T-cell (primary cell): ENCODE measurements around the gene IQGAP3. TPM values are rescaled to one million over a fixed set of nuclear protein-coding genes. Genes with fewer than 3 reads are reported as not detected.

Experiments
- ATAC-seq, 4 experiments: fragments of 200-7000 bp in 3 of 4; fragments of 150-1000 bp in 1 of 4; cut with Tn5 transposase; replicated peaks in 1 of 4; 1 replicate in 3 of 4; 2 replicates in 1 of 4; pipeline ENCODE4 v1.10.0; 2021; ENCODE audit warnings: moderate library complexity in 3 of 4, mild to moderate bottlenecking in 2 of 4, moderate number of reproducible peaks in 1 of 4
- CTCF ChIA-PET, 2 donors: fragments of 300-600 bp; sonication (Branson Sonifier 250); formaldehyde crosslinking; loops; one replicate each; lab custom pipeline; 2022; ENCODE audit warnings: antibody characterized with exemption in 2 of 2; lab: Charles Lee
- POLR2A ChIA-PET, 2 donors: fragments of 300-600 bp; sonication (Branson Sonifier 250); formaldehyde crosslinking; loops; one replicate each; lab custom pipeline; 2022; ENCODE audit warnings: antibody characterized with exemption in 2 of 2; lab: Charles Lee
- DNase-seq, 35 experiments: peaks; one replicate each; pipeline versions ENCODE4 v3.0.0 to v3.0.0-alpha.2; 2013 to 2023
- H3K27ac ChIP-seq: one replicate; pipeline ENCODE4 v1.5.1; 2013; ENCODE audit warnings: low read length
- H3K27me3 ChIP-seq, 2 experiments: replicated peaks in 1 of 2; 1 replicate in 1 of 2; 2 replicates in 1 of 2; pipeline versions ENCODE4 v1.6.1 to v1.7.0; 2013; ENCODE audit warnings: low read length in 1 of 2, mixed read lengths in 1 of 2; ENCODE audit not compliant: control insufficient read depth in 2 of 2, insufficient read depth in 2 of 2; ENCODE audit errors: extremely low read depth in 1 of 2
- H3K36me3 ChIP-seq, 2 donors: 1 replicate in 1 of 2; 2 replicates in 1 of 2; pipeline versions ENCODE4 v1.6.1 to v1.7.0; 2013; ENCODE audit warnings: low read length in 1 of 2; ENCODE audit not compliant: control insufficient read depth in 2 of 2, insufficient read depth in 1 of 2; ENCODE audit errors: extremely low read depth in 1 of 2
- H3K4me1 ChIP-seq, 2 experiments: 1 replicate in 1 of 2; 2 replicates in 1 of 2; pipeline versions ENCODE4 v1.6.1 to v1.7.0; 2013; ENCODE audit warnings: low read length in 2 of 2, mixed read lengths in 1 of 2; ENCODE audit not compliant: insufficient read depth in 2 of 2, control insufficient read depth in 1 of 2; ENCODE audit errors: extremely low read depth in 1 of 2
- H3K4me3 ChIP-seq, 2 donors: 1 replicate in 1 of 2; 2 replicates in 1 of 2; pipeline versions ENCODE4 v1.5.1 to v1.7.0; 2013; ENCODE audit warnings: mild to moderate bottlenecking in 2 of 2, low read length in 1 of 2, moderate library complexity in 1 of 2; ENCODE audit not compliant: control insufficient read depth in 1 of 2; ENCODE audit errors: extremely low read depth in 1 of 2
- H3K9me3 ChIP-seq: 2 replicates; pipeline ENCODE4 v1.7.0; 2013
- H3K27ac Mint-ChIP-seq, 2 donors: one replicate each; pipeline ENCODE4 v1.8.0; 2020 to 2021; ENCODE audit warnings: mild to moderate bottlenecking in 2 of 2, mixed read lengths in 2 of 2
- H3K27me3 Mint-ChIP-seq, 2 donors: one replicate each; pipeline ENCODE4 v1.8.0; 2021 to 2022; ENCODE audit warnings: mixed read lengths in 2 of 2
- H3K36me3 Mint-ChIP-seq: one replicate; pipeline ENCODE4 v1.8.0; 2021; ENCODE audit warnings: mixed read lengths
- H3K4me1 Mint-ChIP-seq, 3 donors: one replicate each; pipeline ENCODE4 v1.8.0; 2020 to 2022; ENCODE audit warnings: mixed read lengths in 3 of 3, mild to moderate bottlenecking in 1 of 3
- H3K4me3 Mint-ChIP-seq, 3 donors: one replicate each; pipeline ENCODE4 v1.8.0; 2020 to 2022; ENCODE audit warnings: mild to moderate bottlenecking in 3 of 3, mixed read lengths in 3 of 3, moderate library complexity in 3 of 3
- H3K9me3 Mint-ChIP-seq, 3 donors: one replicate each; pipeline ENCODE4 v1.8.0; 2020 to 2022; ENCODE audit warnings: mixed read lengths in 3 of 3
- WGBS: methylation state at CpG from one replicate; pipeline ENCODE4 v1.1.5; 2013; ENCODE audit warnings: missing lambda C conversion rate; ENCODE audit not compliant: insufficient coverage; 5-methylcytosine and 5-hydroxymethylcytosine counted together
- total RNA-seq, 35 experiments: library from RNA in 6 of 35; stranded (reverse) in 6 of 35; fragments of 120-200 nt in 1 of 35; gene quantifications; one replicate each; pipeline versions ENCODE4 v1.2.1 to v1.2.4 and lab custom pipeline; 2013 to 2026

IQGAP3 gene
- total RNA-seq, 5 donors from 2014 or later (not counting 1 experiment from before 2014, with no cell fraction given): 0.13 to 0.19 (median 0.18) TPM; not detected in 1

GRCh38 chr1:156482276-156482675 lies 90.1 kb downstream of the IQGAP3 start:
- Mint-ChIP-seq H3K36me3 (peaks cover 42% of the 10 kb centered on the region), H3K4me1 (peaks cover 60 to 66% (median 65%) of the 10 kb centered on the region in 3 donors), H3K27ac (peak overlapping the region; percentile 44 to 64), H3K4me3 (peak overlapping the region in 1 of 3 donors; percentile 3), H3K27me3 (no peaks in the 10 kb centered on the region), H3K9me3 (no peaks in the 10 kb centered on the region)
- DNase-seq (no peak), ATAC-seq (no peak)
- Histone ChIP-seq H3K27me3 (no peaks in the 10 kb centered on the region), H3K4me1 (peaks cover 2 to 67% of the 10 kb centered on the region in 2 experiments), H3K27ac (no peak overlapping the region), H3K9me3 (no peaks in the 10 kb centered on the region), H3K4me3 (no peak overlapping the region), H3K36me3 (peaks cover 10 to 64% of the 10 kb centered on the region in 2 donors)
- POLR2A ChIA-PET: interaction anchor here (0.5 to 1.0 kb wide), 2 partner anchors 13 to 32 kb away, joined by 4 to 9 read pairs; no protein-coding TSS in a partner anchor
- WGBS: 94% methylated on average over 19 of the region's 19 CpGs
- CTCF ChIA-PET: interaction anchor here (0.6 to 2.4 kb wide), 3 partner anchors 17 to 126 kb away, joined by 3 to 11 read pairs (median 9); no protein-coding TSS in a partner anchor

- H3K4me3 ChIP-seq: no peak overlapping the region
- DNase-seq (peak in 17 of 35 experiments; percentile 23 to 62 (median 38)), ATAC-seq (peak in 1 of 4 experiments; percentile 54)
- Mint-ChIP-seq H3K4me1 (peaks cover 53 to 58% (median 57%) of the 10 kb centered on the region in 3 donors), H3K36me3 (peaks cover 46% of the 10 kb centered on the region), H3K27ac (peak overlapping the region; percentile 64 to 77), H3K4me3 (peak overlapping the region in 1 of 3 donors; percentile 3), H3K9me3 (no peaks in the 10 kb centered on the region), H3K27me3 (no peaks in the 10 kb centered on the region)
- peak overlapping the region; percentile 39 for H3K27ac ChIP-seq
- no peaks in the 10 kb centered on the region for H3K27me3 ChIP-seq
- CTCF ChIA-PET: interaction anchor here (0.6 to 2.4 kb wide), 12 partner anchors 8 to 127 kb away, joined by 3 to 51 read pairs (median 6); partner anchors contain the start of gene MEF2D (in 2 of the 2)
- peaks cover 10 to 71% of the 10 kb centered on the region in 2 donors for H3K36me3 ChIP-seq
- no peaks in the 10 kb centered on the region for H3K9me3 ChIP-seq
- POLR2A ChIA-PET: interaction anchor here (0.9 to 1.7 kb wide), 2 partner anchors 9 to 20 kb away, joined by 4 to 14 read pairs; partner anchors contain the start of gene MEF2D (in 1 of the 2)
- WGBS: 44% methylated on average over 3 of the region's 5 CpGs
- H3K4me1 ChIP-seq: peaks cover 2 to 60% of the 10 kb centered on the region in 2 experiments
These were observed 90.8 kb downstream of the IQGAP3 start for GRCh38 chr1:156481527-156481926.

- ChIA-PET POLR2A (interaction anchor here in 1 of 2 donors (0.5 to 1.7 kb wide), 6 partner anchors 8 to 128 kb away, joined by 3 to 14 read pairs (median 4); partner anchors contain the start of gene MEF2D), CTCF (interaction anchor here (0.6 to 2.4 kb wide), 27 partner anchors 9 to 267 kb away, joined by 3 to 51 read pairs (median 4); partner anchors contain the start of genes MEF2D (in 2 of the 2) and NAXE (in 1 of the 2))
- Mint-ChIP-seq H3K4me1 (peaks cover 45 to 52% (median 51%) of the 10 kb centered on the region in 3 donors), H3K9me3 (no peaks in the 10 kb centered on the region), H3K27me3 (no peaks in the 10 kb centered on the region), H3K36me3 (peaks cover 50% of the 10 kb centered on the region), H3K4me3 (peak overlapping the region in 1 of 3 donors; percentile 45), H3K27ac (peak overlapping the region; percentile 64 to 77)
- no peaks in the 10 kb centered on the region for H3K9me3 ChIP-seq
- DNase-seq (peak; percentile 58 to 87 (median 76)), ATAC-seq (peak; percentile 80 to 87 (median 85))
- H3K4me3 ChIP-seq: no peak overlapping the region
- peaks cover 2 to 54% of the 10 kb centered on the region in 2 experiments for H3K4me1 ChIP-seq
- H3K27ac ChIP-seq: peak overlapping the region; percentile 39
- WGBS: 28% methylated on average over 28 of the region's 34 CpGs
- peaks cover 18 to 81% of the 10 kb centered on the region in 2 donors for H3K36me3 ChIP-seq
- no peaks in the 10 kb centered on the region for H3K27me3 ChIP-seq
These were observed 91.8 kb downstream of the IQGAP3 start for GRCh38 chr1:156480411-156481192.

DNA sequence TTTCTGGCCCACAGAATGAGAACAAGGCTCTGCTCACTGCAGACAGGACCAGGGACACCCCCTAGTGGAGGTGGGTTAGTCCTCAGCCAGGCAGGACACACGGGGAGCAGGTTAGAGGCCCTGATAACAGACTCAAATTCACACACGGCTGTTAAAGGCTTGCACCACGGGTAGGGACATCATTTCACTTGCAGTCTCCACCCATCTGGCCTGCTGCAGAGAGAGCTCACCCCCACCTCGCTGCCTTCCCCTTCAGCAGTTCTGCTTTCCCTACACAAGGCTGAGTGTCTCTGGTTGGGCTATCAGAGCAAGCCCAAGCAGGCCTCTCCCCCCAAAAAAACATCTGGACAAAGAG lies 92.4 kb downstream of the IQGAP3 start:
- POLR2A ChIA-PET: interaction anchor here in 1 of 2 donors (0.5 to 1.7 kb wide), 6 partner anchors 9 to 129 kb away, joined by 3 to 14 read pairs (median 4); partner anchors contain the start of gene MEF2D
- peaks cover 54% of the 10 kb centered on the region for H3K36me3 Mint-ChIP-seq
- CTCF ChIA-PET: interaction anchor here (0.5 to 2.4 kb wide), 26 partner anchors 10 to 267 kb away, joined by 3 to 51 read pairs (median 4); partner anchors contain the start of genes MEF2D (in 2 of the 2) and NAXE (in 1 of the 2)

DNA sequence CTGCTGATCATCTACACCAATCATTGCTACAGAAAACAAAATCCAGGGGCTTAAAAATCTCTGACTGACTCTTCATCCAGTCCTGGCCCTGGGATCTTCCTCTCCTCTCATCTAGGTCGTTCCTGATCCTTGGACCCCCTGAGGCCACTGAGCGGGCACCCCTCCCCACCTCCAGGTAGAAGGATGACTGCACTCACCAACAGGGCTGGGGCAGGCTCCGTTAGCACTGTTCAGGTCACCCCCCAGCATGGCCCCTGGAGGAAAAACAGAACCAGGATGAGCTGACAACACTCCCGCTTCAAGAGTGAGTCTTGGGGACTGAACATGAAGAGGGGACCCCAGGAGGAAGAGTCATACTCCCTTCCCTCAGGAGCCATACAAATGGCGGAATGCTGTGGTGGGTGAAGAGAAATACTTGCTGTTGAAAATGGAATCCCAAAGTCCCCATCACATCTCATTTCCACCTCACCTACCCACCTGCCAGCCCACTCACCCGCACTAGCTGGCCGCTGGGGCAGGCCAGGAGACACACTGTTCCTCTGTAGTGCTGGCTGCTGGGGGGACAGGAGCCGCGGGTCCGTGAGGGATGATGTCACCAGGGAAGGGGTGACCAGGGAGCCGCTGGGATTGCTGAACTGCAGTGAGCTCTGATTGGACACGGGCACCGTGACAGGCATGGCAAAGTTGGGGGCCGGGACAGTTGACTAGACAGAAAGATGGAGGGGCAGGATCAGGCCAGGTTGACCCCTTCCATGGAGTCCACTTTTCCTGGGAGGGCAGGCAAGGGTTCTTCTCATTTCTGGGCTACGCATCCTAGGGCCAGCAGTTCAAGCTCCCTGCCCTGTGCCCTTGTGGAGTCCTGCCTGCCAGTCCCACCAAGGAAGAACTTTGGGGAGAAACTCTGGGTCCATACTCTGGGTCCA lies 93.0 kb downstream of the IQGAP3 start:
- ChIA-PET CTCF (interaction anchor here in 1 of 2 donors (0.5 to 1.4 kb wide), 3 partner anchors 22 to 125 kb away, joined by 3 read pairs; no protein-coding TSS in a partner anchor), POLR2A (interaction anchor here in 1 of 2 donors (1.3 to 1.5 kb wide), 2 partner anchors 10 to 11 kb away, joined by 3 read pairs; no protein-coding TSS in a partner anchor)
- Histone ChIP-seq H3K27me3 (no peaks in the 10 kb centered on the region), H3K4me1 (peaks cover 2 to 45% of the 10 kb centered on the region in 2 experiments), H3K9me3 (no peaks in the 10 kb centered on the region), H3K27ac (no peak overlapping the region), H3K36me3 (peaks cover 22 to 93% of the 10 kb centered on the region in 2 donors), H3K4me3 (no peak overlapping the region)
- no peak overlapping the region for H3K4me3 Mint-ChIP-seq
- H3K9me3 Mint-ChIP-seq: no peaks in the 10 kb centered on the region
- peaks cover 35 to 42% (median 41%) of the 10 kb centered on the region in 3 donors for H3K4me1 Mint-ChIP-seq
- 97% methylated on average over 9 of the region's 15 CpGs for WGBS
- H3K36me3 Mint-ChIP-seq: peaks cover 57% of the 10 kb centered on the region
- ATAC-seq (no peak), DNase-seq (no peak)
- H3K27me3 Mint-ChIP-seq: no peaks in the 10 kb centered on the region
- H3K27ac Mint-ChIP-seq: peak overlapping the region in 1 of 2 donors; percentile 22

More for the DNA sequence above, 92.4 kb downstream of the IQGAP3 start:
- Histone ChIP-seq H3K4me1 (peaks cover 2 to 51% of the 10 kb centered on the region in 2 experiments), H3K9me3 (no peaks in the 10 kb centered on the region), H3K27me3 (no peaks in the 10 kb centered on the region), H3K36me3 (peaks cover 19 to 87% of the 10 kb centered on the region in 2 donors), H3K27ac (no peak overlapping the region), H3K4me3 (no peak overlapping the region)
- ATAC-seq (no peak), DNase-seq (no peak)
- peaks cover 39 to 48% (median 46%) of the 10 kb centered on the region in 3 donors for H3K4me1 Mint-ChIP-seq
- H3K27ac Mint-ChIP-seq: peak overlapping the region; percentile 22 to 77
- no peaks in the 10 kb centered on the region for H3K27me3 Mint-ChIP-seq
- WGBS: 90% methylated on average over 3 of the region's 4 CpGs
- H3K4me3 Mint-ChIP-seq: peak overlapping the region in 1 of 3 donors; percentile 45
- no peaks in the 10 kb centered on the region for H3K9me3 Mint-ChIP-seq
